ENCODE results near the gene CMC2.

The CMC2 gene

DNA sequence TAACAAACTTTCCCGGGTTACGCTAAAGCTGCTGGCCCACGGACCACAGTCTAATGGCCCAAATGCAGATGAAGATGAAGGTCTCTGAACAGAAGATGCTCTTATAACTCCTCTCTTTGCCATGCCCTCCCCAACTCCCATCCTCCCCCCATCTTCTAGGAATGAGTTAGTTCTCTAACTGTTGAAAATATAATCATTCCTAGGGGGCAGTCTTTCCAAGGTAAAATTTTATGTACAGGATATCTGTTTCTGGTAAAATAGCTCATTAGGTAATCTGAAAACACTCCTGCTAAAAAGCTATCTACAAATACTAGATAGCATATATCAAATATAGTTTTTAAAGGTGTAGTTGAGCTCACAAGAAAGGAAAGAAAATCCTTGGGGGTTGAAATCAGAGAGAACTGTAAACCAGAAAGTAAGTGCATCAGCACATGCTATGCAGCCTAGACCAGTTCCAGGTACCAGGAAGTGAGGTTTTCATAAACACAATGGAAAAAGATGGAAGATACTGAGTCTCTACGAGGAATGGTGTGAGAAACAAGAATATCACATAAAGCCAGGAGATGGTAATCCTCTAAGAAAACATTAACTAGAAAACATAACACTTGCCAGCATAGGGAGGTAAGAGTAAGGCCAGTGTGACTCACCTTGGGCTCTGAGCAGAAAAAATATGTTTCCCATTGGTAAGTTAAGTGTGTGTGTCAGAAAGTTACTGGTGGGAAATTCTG lies 38.1 kb downstream of the CMC2 start:
- TF ChIP-seq PAX5 (IDR thresholded peaks at IDR 0.05; ENCODE audit: insufficient read depth, low read length, severe bottlenecking) (no peak), POLR2AphosphoS5 (IDR thresholded peaks at IDR 0.05; ENCODE audit: low read depth, low read length) (no peak), POU2F2 (IDR thresholded peaks at IDR 0.05; ENCODE audit: low read depth, low read length) (no peak), TAF1 (IDR thresholded peaks at IDR 0.05; ENCODE audit: low read depth, low read length) (no peak), SPI1 (IDR thresholded peaks at IDR 0.05; ENCODE audit: low read depth, low read length) (no peak), POLR2A (IDR thresholded peaks at IDR 0.05; ENCODE audit: low read depth, low read length) (no peak)
- FAIRE-seq = no peak

DNA sequence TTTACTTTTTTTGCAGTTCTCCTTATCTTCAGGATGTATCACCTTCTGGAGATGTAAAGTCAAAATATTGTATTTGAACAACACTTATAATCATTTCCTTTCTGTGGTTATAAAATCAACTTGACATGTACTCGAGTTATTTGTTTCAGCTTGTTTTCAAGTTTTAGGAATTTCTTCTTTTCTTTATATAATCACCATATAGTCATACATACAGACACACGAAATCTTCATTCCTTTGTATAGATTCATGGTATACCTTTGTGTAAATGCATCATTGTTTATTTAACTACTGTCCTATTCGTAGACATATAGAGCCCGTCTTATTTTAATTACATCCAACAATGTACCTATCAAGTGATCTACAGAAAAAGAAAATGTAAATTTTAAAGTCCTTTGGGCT lies 40.1 kb downstream of the CMC2 start:
- no peak for TF ChIP-seq SPI1 (IDR thresholded peaks at IDR 0.05; ENCODE audit: low read depth, low read length)
- TF ChIP-seq POLR2A (IDR thresholded peaks at IDR 0.05; ENCODE audit: low read depth, low read length) = no peak
- TF ChIP-seq POLR2AphosphoS5 (IDR thresholded peaks at IDR 0.05; ENCODE audit: low read depth, low read length) = no peak
- no peak for TF ChIP-seq PAX5 (IDR thresholded peaks at IDR 0.05; ENCODE audit: insufficient read depth, low read length, severe bottlenecking)
- no peak for TF ChIP-seq TAF1 (IDR thresholded peaks at IDR 0.05; ENCODE audit: low read depth, low read length)
- no peak for TF ChIP-seq POU2F2 (IDR thresholded peaks at IDR 0.05; ENCODE audit: low read depth, low read length)
- DNase-seq (ENCODE audit: insufficient read length, low spot score) (no peak), FAIRE-seq (no peak)

More for the DNA sequence above, 38.1 kb downstream of the CMC2 start:
- no peak for DNase-seq (ENCODE audit: insufficient read length, low spot score)

DNA sequence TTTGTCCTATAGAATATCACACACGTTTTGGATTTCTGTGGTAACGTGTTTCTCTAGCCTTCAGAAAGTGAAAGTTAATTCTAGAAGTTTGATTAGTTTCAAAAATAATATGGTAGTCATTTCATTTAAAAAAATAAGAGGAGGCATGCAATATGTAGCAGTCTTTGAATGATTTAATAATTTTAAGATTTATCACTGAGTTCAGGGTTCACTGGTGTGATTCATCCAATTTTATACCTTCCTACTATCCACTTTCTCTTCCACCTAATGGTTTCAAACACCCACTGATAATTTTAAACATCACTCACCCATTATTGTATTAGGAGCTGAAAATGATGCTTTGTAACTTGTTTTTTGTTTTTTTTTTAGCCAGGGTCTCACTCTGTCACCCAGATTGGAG lies 42.3 kb downstream of the CMC2 start:
- TF ChIP-seq TAF1 (IDR thresholded peaks at IDR 0.05; ENCODE audit: low read depth, low read length) (no peak), POU2F2 (IDR thresholded peaks at IDR 0.05; ENCODE audit: low read depth, low read length) (no peak), SPI1 (IDR thresholded peaks at IDR 0.05; ENCODE audit: low read depth, low read length) (no peak), PAX5 (IDR thresholded peaks at IDR 0.05; ENCODE audit: insufficient read depth, low read length, severe bottlenecking) (no peak), POLR2AphosphoS5 (IDR thresholded peaks at IDR 0.05; ENCODE audit: low read depth, low read length) (no peak)
- FAIRE-seq (no peak), DNase-seq (ENCODE audit: insufficient read length, low spot score) (no peak)

DNA sequence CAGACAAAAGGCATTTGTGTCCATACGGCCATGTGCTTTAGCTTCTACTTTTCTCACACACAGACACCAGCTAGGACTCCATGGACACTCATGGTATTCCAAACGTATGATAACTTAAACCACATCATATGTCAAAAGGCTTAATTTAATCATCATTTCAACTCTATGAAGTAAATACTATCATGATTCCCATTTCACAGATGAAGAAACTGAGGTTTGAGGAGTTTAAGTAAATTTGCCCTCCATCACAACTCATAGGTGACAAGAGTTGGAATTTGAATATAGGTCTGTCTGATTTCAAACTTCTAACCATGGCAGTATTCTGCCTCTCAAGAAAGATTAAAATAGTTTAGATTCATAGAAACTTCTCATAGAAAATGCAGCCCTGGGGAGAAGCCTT lies 43.8 kb downstream of the CMC2 start:
- TF ChIP-seq SPI1 (IDR thresholded peaks at IDR 0.05; ENCODE audit: low read depth, low read length) = no peak
- TF ChIP-seq TAF1 (IDR thresholded peaks at IDR 0.05; ENCODE audit: low read depth, low read length) = no peak
- no peak for TF ChIP-seq POU2F2 (IDR thresholded peaks at IDR 0.05; ENCODE audit: low read depth, low read length)
- FAIRE-seq = no peak
- DNase-seq (ENCODE audit: insufficient read length, low spot score) = no peak

DNA sequence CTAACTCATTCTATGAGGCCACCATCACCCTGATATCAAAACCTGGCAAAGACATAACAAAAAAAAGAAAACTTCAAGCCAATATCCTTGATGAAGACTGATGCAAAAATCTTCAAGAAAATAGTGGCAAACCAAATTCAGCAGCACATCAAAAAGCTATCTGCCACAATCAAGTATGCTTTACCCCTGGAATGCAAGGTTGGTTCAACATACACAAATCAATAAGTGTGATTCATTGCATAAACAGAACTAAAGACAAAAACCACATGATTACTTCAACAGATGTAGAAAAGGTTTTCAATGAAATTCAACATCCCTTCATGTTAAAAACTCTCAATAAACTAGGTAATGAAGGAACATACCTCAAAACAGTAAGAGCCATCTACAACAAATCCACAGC lies 48.4 kb downstream of the CMC2 start:
- DNase-seq (ENCODE audit: insufficient read length, low spot score) (no peak), FAIRE-seq (no peak)
- no peak for TF ChIP-seq POU2F2 (IDR thresholded peaks at IDR 0.05; ENCODE audit: low read depth, low read length)
- no peak for TF ChIP-seq POLR2AphosphoS5 (IDR thresholded peaks at IDR 0.05; ENCODE audit: low read depth, low read length)
- TF ChIP-seq PAX5 (IDR thresholded peaks at IDR 0.05; ENCODE audit: insufficient read depth, low read length, severe bottlenecking) = no peak
- TF ChIP-seq POLR2A (IDR thresholded peaks at IDR 0.05; ENCODE audit: low read depth, low read length) = no peak
- no peak for TF ChIP-seq SPI1 (IDR thresholded peaks at IDR 0.05; ENCODE audit: low read depth, low read length)
- no peak for TF ChIP-seq TAF1 (IDR thresholded peaks at IDR 0.05; ENCODE audit: low read depth, low read length)

DNA sequence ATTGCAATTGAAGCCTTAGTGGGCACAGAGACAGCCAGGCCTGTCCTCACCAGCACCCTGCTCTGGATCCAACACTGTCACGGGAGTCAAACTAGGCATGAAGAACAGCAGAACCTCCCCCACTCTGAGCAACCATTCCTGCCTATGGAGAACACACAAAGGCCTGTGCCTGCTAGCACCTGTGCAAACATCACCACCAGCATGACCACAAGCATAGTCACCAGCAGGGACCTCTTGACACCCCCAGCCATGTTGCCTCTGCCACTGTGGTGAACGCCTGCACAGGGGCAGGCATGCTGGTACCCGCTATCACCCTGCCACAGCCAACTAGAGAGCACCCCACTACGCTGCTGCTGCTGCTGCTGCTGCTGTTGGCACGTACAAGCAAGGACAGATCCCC lies 51.7 kb downstream of the CMC2 start:
- DNase-seq (ENCODE audit: insufficient read length, low spot score) = no peak
- FAIRE-seq = no peak

DNA sequence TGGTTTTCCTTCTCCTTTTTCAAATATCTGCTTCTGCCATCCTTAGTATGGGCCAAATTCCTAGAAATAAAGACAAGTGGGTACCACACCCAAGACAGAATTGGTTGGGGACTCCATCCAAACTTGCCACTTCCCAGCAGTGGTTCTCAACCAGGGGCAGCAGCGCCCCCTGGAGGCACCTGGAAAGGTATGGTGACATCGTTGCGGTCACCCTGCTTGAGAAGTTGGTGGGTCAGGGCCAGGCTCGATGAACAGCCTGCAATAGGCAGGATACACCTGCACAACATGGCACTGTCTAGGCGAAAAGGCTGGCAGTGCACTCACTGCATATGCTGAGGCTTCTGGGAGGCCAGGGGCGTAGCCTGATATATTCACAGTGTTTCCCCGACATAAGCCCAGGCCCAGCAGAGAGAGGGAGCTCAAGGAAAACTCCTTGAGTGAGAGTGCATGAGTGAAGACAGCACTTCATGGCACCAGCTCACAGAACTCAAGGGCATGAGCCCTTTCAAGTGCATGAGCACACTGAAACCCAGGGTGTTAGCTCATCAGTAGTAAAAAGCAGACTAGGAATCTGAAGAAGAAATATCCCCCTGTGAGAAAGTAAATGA lies 57.7 kb downstream of the CMC2 start:
- FAIRE-seq (peak; percentile 58), DNase-seq (ENCODE audit: insufficient read length, low spot score) (peak; percentile 35)
- no peak for TF ChIP-seq PAX5 (IDR thresholded peaks at IDR 0.05; ENCODE audit: insufficient read depth, low read length, severe bottlenecking)
- no peak for TF ChIP-seq POLR2AphosphoS5 (IDR thresholded peaks at IDR 0.05; ENCODE audit: low read depth, low read length)
- TF ChIP-seq POLR2A (IDR thresholded peaks at IDR 0.05; ENCODE audit: low read depth, low read length) = no peak
- TF ChIP-seq POU2F2 (IDR thresholded peaks at IDR 0.05; ENCODE audit: low read depth, low read length) = no peak
- TF ChIP-seq TAF1 (IDR thresholded peaks at IDR 0.05; ENCODE audit: low read depth, low read length) = no peak
- no peak for TF ChIP-seq SPI1 (IDR thresholded peaks at IDR 0.05; ENCODE audit: low read depth, low read length)

More for the DNA sequence above, 51.7 kb downstream of the CMC2 start:
- TF ChIP-seq TAF1 (IDR thresholded peaks at IDR 0.05; ENCODE audit: low read depth, low read length) (no peak), PAX5 (IDR thresholded peaks at IDR 0.05; ENCODE audit: insufficient read depth, low read length, severe bottlenecking) (no peak), POLR2A (IDR thresholded peaks at IDR 0.05; ENCODE audit: low read depth, low read length) (no peak), SPI1 (IDR thresholded peaks at IDR 0.05; ENCODE audit: low read depth, low read length) (no peak), POU2F2 (IDR thresholded peaks at IDR 0.05; ENCODE audit: low read depth, low read length) (no peak), POLR2AphosphoS5 (IDR thresholded peaks at IDR 0.05; ENCODE audit: low read depth, low read length) (no peak)

DNA sequence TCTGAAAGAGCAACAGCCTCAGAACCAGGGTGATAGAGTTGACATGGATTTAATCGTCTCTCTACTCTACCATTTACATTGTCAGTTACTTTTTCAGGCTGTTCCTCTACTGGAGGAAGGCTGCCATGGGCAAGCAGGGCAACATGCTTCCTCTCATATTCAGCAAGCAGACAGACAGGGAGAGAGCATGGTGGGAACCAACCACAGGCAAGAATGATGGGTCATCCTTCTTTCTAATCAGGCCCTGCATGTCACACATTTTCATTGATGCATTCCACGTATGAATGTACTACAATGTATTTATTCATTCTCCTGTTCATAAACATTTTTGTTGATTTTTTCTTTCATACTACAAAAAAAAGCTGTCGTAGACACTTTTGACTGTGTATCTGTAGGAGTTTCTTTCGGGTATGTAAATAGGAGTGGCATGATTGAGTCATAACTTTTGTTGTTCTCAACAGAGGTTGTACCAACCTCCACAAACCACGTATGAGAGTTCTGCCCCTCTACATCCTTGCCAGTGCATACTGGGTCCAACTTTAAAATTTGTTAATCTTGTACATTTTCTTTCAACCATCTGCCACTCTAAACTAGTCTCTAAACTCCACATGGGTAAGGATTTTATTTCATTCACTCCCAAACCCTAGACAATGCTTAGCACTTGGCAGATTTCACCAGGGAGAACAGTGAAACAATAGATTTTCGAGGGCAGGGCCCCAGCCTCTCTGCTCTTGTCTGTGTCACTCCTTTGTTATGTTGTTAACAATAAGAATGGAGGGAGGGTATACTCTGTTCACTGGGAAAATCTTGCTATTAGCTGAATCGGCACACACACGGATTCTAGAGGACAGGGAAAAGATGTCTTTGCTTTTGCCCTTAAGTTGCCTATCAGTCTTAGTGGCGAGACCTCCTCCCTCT lies 58.7 kb downstream of the CMC2 start:
- DNase-seq (ENCODE audit: insufficient read length, low spot score) = no peak
- FAIRE-seq = no peak
- no peak for TF ChIP-seq SPI1 (IDR thresholded peaks at IDR 0.05; ENCODE audit: low read depth, low read length)
- no peak for TF ChIP-seq PAX5 (IDR thresholded peaks at IDR 0.05; ENCODE audit: insufficient read depth, low read length, severe bottlenecking)
- TF ChIP-seq POLR2A (IDR thresholded peaks at IDR 0.05; ENCODE audit: low read depth, low read length) = no peak
- TF ChIP-seq POU2F2 (IDR thresholded peaks at IDR 0.05; ENCODE audit: low read depth, low read length) = no peak

DNA sequence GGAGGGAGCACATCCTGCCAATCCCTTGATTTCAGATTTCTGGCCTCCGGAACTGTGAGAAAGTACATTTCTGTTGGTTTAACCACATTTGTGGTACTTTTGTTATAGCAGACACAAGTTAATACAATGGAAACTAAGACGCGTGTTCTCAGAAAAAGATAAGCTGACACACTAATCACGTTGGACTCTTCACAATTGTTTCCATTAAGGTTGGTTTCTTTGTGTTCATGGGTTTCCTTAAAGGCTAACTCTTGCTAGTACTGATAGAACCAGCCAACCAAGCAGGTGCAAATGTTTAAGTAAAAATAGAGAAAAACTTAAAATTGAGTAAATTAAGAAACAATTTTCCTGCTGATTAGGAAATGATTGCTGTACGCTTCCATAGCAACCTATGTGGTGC lies 59.4 kb downstream of the CMC2 start:
- DNase-seq (ENCODE audit: insufficient read length, low spot score) (no peak), FAIRE-seq (no peak)
- TF ChIP-seq TAF1 (IDR thresholded peaks at IDR 0.05; ENCODE audit: low read depth, low read length) (no peak), SPI1 (IDR thresholded peaks at IDR 0.05; ENCODE audit: low read depth, low read length) (no peak), PAX5 (IDR thresholded peaks at IDR 0.05; ENCODE audit: insufficient read depth, low read length, severe bottlenecking) (no peak), POLR2A (IDR thresholded peaks at IDR 0.05; ENCODE audit: low read depth, low read length) (no peak), POLR2AphosphoS5 (IDR thresholded peaks at IDR 0.05; ENCODE audit: low read depth, low read length) (no peak), POU2F2 (IDR thresholded peaks at IDR 0.05; ENCODE audit: low read depth, low read length) (no peak)

All from GM12891 (cell line).